DND-41 (cell line): ENCODE measurements around the gene CACNB2.
"Not testable (repeated sequence)": the region's sequence is repeated elsewhere in the genome, so short reads cannot be mapped to it uniquely, and the experiment has no call there.

Source experiments
- ATAC-seq: fragments of 200-7000 bp; cut with Tn5 transposase; 3 replicates; pipeline ENCODE4 v1.9.1; 2021; ENCODE audit warnings: low read depth; ENCODE audit not compliant: insufficient read depth
- DNase-seq: peaks from one replicate; pipeline ENCODE4 v3.0.0-alpha.2; 2020
- H2AFZ ChIP-seq: 2 replicates; pipeline ENCODE4 v1.6.0; 2012; ENCODE audit warnings: low read depth, low read length
- H3K27ac ChIP-seq: 2 replicates; pipeline ENCODE4 v1.5.1; 2012; ENCODE audit warnings: low read length, inconsistent platforms
- H3K27me3 ChIP-seq: fragments of 200-600 bp; sonication (generic); 2 replicates; pipeline ENCODE4 v1.6.0; 2012; ENCODE audit warnings: low read length, mild to moderate bottlenecking, inconsistent platforms; ENCODE audit not compliant: insufficient read depth, poor library complexity
- H3K36me3 ChIP-seq: 2 replicates; pipeline ENCODE4 v1.5.1; 2012; ENCODE audit warnings: low read length, inconsistent platforms; ENCODE audit not compliant: insufficient read depth
- H3K4me1 ChIP-seq: 2 replicates; pipeline ENCODE4 v1.5.1; 2012; ENCODE audit warnings: mild to moderate bottlenecking, low read length; ENCODE audit not compliant: insufficient read depth
- H3K4me2 ChIP-seq: 2 replicates; pipeline ENCODE4 v1.6.0; 2012; ENCODE audit warnings: mild to moderate bottlenecking, moderate library complexity, low read length, inconsistent platforms; ENCODE audit not compliant: insufficient read depth
- H3K4me3 ChIP-seq, 2 experiments: fragments of 200-600 bp in 1 of 2; shearing (Covaris generic) in 1 of 2; 2 replicates each; pipeline ENCODE4 v1.5.1; 2012 to 2016; ENCODE audit warnings: inconsistent platforms in 2 of 2, low read length in 2 of 2, mild to moderate bottlenecking in 2 of 2, low read depth in 1 of 2, moderate library complexity in 1 of 2
- H3K79me2 ChIP-seq: 2 replicates; pipeline ENCODE4 v1.6.0; 2012; ENCODE audit warnings: low read length, inconsistent platforms; ENCODE audit not compliant: insufficient read depth
- H3K9ac ChIP-seq: 2 replicates; pipeline ENCODE4 v1.6.0; 2012; ENCODE audit warnings: low read depth, mild to moderate bottlenecking, inconsistent platforms, low read length, moderate library complexity
- H3K9me3 ChIP-seq: 2 replicates; pipeline ENCODE4 v1.5.1; 2012; ENCODE audit warnings: low read length, moderate library complexity, mild to moderate bottlenecking, inconsistent platforms; ENCODE audit not compliant: insufficient read depth, severe bottlenecking
- H4K20me1 ChIP-seq: 2 replicates; pipeline ENCODE4 v1.6.0; 2012; ENCODE audit warnings: low read length; ENCODE audit not compliant: insufficient read depth
- CTCF ChIP-seq: IDR thresholded peaks from 2 replicates; pipeline ENCODE4 v1.5.1; 2012; ENCODE audit warnings: borderline replicate concordance, low read length, moderate library complexity, mild to moderate bottlenecking; ENCODE audit not compliant: poor library complexity, severe bottlenecking; ENCODE audit errors: extremely low read depth
- EZH2 ChIP-seq: IDR thresholded peaks from 3 replicates; pipeline ENCODE4 v1.6.1; 2012; ENCODE audit warnings: borderline replicate concordance, low read depth, mild to moderate bottlenecking, moderate library complexity, low read length, inconsistent platforms; ENCODE audit not compliant: severe bottlenecking

The CACNB2 gene

GRCh38 chr10:18155321-18155720 lies 15.1 kb downstream of the CACNB2 start:
- Histone ChIP-seq H3K27ac (no peak overlapping the region), H3K9me3 (no peaks in the 10 kb centered on the region), H3K4me3 (no peak overlapping the region), H4K20me1 (no peaks in the 10 kb centered on the region), H3K9ac (no peak overlapping the region), H3K27me3 (no peaks in the 10 kb centered on the region), H2AFZ (no peak overlapping the region), H3K79me2 (no peaks in the 10 kb centered on the region), H3K4me2 (no peak overlapping the region), H3K36me3 (no peaks in the 10 kb centered on the region), H3K4me1 (no peaks in the 10 kb centered on the region)
- TF ChIP-seq CTCF (no peak), EZH2 (no peak)
- DNase-seq, result no peak
- ATAC-seq, result no peak

- not testable (repeated sequence) for DNase-seq, H3K9me3 ChIP-seq, H3K79me2 ChIP-seq, H4K20me1 ChIP-seq, H3K27me3 ChIP-seq, H3K9ac ChIP-seq, H3K4me1 ChIP-seq, H3K4me3 ChIP-seq, H3K27ac ChIP-seq, H2AFZ ChIP-seq, ATAC-seq, H3K4me2 ChIP-seq, H3K36me3 ChIP-seq
Measured at GRCh38 chr10:18156797-18157196, 16.6 kb downstream of the CACNB2 start.

GRCh38 chr10:18157881-18158280 lies 17.7 kb downstream of the CACNB2 start:
- H3K4me2 ChIP-seq, result no peak overlapping the region
- no peak overlapping the region for H3K4me3 ChIP-seq
- no peaks in the 10 kb centered on the region for H3K4me1 ChIP-seq
- H3K36me3 ChIP-seq, result no peaks in the 10 kb centered on the region
- no peak overlapping the region for H2AFZ ChIP-seq
- ATAC-seq (no peak), DNase-seq (no peak)
- H3K27ac ChIP-seq, result no peak overlapping the region
- H3K9me3 ChIP-seq, result no peaks in the 10 kb centered on the region
- no peak overlapping the region for H3K9ac ChIP-seq
- H4K20me1 ChIP-seq, result no peaks in the 10 kb centered on the region
- no peaks in the 10 kb centered on the region for H3K27me3 ChIP-seq
- no peak for TF ChIP-seq CTCF
- no peak for TF ChIP-seq EZH2
- no peaks in the 10 kb centered on the region for H3K79me2 ChIP-seq

GRCh38 chr10:18158773-18159265 lies 18.6 kb downstream of the CACNB2 start:
- Histone ChIP-seq H3K27ac (no peak overlapping the region), H3K9me3 (no peaks in the 10 kb centered on the region), H2AFZ (no peak overlapping the region), H3K36me3 (no peaks in the 10 kb centered on the region), H3K4me1 (no peaks in the 10 kb centered on the region), H3K4me3 (no peak overlapping the region), H3K27me3 (no peaks in the 10 kb centered on the region), H3K4me2 (no peak overlapping the region), H4K20me1 (no peaks in the 10 kb centered on the region), H3K79me2 (no peaks in the 10 kb centered on the region), H3K9ac (no peak overlapping the region)
- ATAC-seq (no peak), DNase-seq (no peak)
- no peak for TF ChIP-seq CTCF
- no peak for TF ChIP-seq EZH2
